ENCODE results near the gene TSPAN17. TPM values are rescaled to one million over a fixed set of nuclear protein-coding genes. Genes with fewer than 3 reads are reported as not detected.

TSPAN17 gene
- total RNA-seq (2021; ENCODE audit: unreplicated experiment): 50.1 TPM
- polyA plus RNA-seq (2012): 35.1 and 36.3 TPM in 2 replicates
- percentile 61 among the genes with signal in this experiment for Bru-seq, nascent RNA
- BruChase-seq, experiment 1, labeled RNA remaining after a 6-hour chase: percentile 92 among the genes with signal in this experiment
- percentile 87 among the genes with signal in this experiment for BruChase-seq, experiment 2, labeled RNA remaining after a 2-hour chase
- long read RNA-seq, transcript TSPAN17-207 (9 exons, 2,457 nt): major isoform, 14 of 56 reads
- long read RNA-seq, partial matches to known transcripts: 28 of 56 reads
- long read RNA-seq, other reads (novel, unspliced or antisense): 10 of 56 reads

- TF ChIP-seq TCF7L2 (IDR thresholded peaks at IDR 0.05; ENCODE audit: borderline replicate concordance, extremely low read depth, insufficient read depth, insufficient read length) (peak; percentile 63), JUND (IDR thresholded peaks at IDR 0.05) (no peak), YY1 (IDR thresholded peaks at IDR 0.05; ENCODE audit: extremely low read depth, insufficient replicate concordance, low read depth, low read length) (peak; percentile 89), ZNF274 (IDR thresholded peaks at IDR 0.05; ENCODE audit: low read depth, low read length) (no peak), POLR2A (IDR thresholded peaks at IDR 0.05; ENCODE audit: borderline replicate concordance, extremely low read depth, insufficient read depth, insufficient read length) (peak; percentile 95), ZBTB33 (IDR thresholded peaks at IDR 0.05; ENCODE audit: extremely low read depth, insufficient replicate concordance, low read length) (no peak), ZFX (IDR thresholded peaks at IDR 0.05) (peak; percentile 86), CTCF (IDR thresholded peaks at IDR 0.05 in 2 of 3, conservative IDR thresholded peaks at IDR 0.05 in 1 of 3; ENCODE audit: borderline replicate concordance in 1 of 3, insufficient read depth in 1 of 3, low read depth in 2 of 3, low read length in 2 of 3) (no peak), MAX (IDR thresholded peaks at IDR 0.05) (no peak), REST (IDR thresholded peaks at IDR 0.05; ENCODE audit: low read depth) (no peak), SIN3A (IDR thresholded peaks at IDR 0.05; ENCODE audit: low read depth) (no peak), POLR2AphosphoS5 (IDR thresholded peaks at IDR 0.05; ENCODE audit: low read depth, low read length) (peak; percentile 98), CBX3 (IDR thresholded peaks at IDR 0.05; ENCODE audit: low read depth) (no peak), ELF1 (IDR thresholded peaks at IDR 0.05; ENCODE audit: borderline replicate concordance, low read depth) (no peak)
- Histone ChIP-seq H3K4me2 (ENCODE audit: low read length) (peak within 1 kb of the TSS; percentile 94), H3K27ac (ENCODE audit: low read depth, low read length) (peak within 1 kb of the TSS; percentile 68), H3K4me3 (replicated peaks in 1 of 2; ENCODE audit: low read depth in 1 of 2, low read length in 2 of 2) (peak within 1 kb of the TSS; percentile 86 to 89), H4K20me1 (ENCODE audit: insufficient read depth) (no peaks in the 10 kb centered on the region), H3K9ac (ENCODE audit: low read length) (peak within 1 kb of the TSS; percentile 84), H3K79me2 (ENCODE audit: insufficient read depth, low read length) (peaks cover 28% of the 10 kb centered on the region), H2AFZ (ENCODE audit: low read depth, low read length, poor library complexity, severe bottlenecking) (no peak within 1 kb of the TSS), H3K9me2 (ENCODE audit: insufficient read depth) (no peaks in the 10 kb centered on the region), H3K4me1 (ENCODE audit: control insufficient read depth in 1 of 2, insufficient read depth in 2 of 2, low read length in 2 of 2) (peaks cover 17 to 44% of the 10 kb centered on the region in 2 experiments), H3K36me3 (ENCODE audit: control insufficient read depth in 1 of 2, insufficient read depth in 2 of 2, low read length in 2 of 2) (no peaks in the 10 kb centered on the region), H3K27me3 (ENCODE audit: insufficient read depth, low read length) (no peaks in the 10 kb centered on the region), H3K9me3 (ENCODE audit: control insufficient read depth in 1 of 2, insufficient read depth in 1 of 2, low read depth in 1 of 2, low read length in 2 of 2) (no peaks in the 10 kb centered on the region)
- ChIA-PET CTCF (interaction anchor here (1.0 to 2.2 kb wide), 4 partner anchors 10 to 917 kb away, joined by 3 to 11 read pairs (median 4); partner anchors contain the start of gene FGFR4), POLR2A (interaction anchor here (1.1 to 1.4 kb wide), 4 partner anchors 12 to 110 kb away, joined by 3 to 4 read pairs (median 4); partner anchors contain the start of gene RNF44), RAD21 (ENCODE audit: low non-redundant PET in 1 of 2, low total read pairs in 2 of 2, uncharacterized antibody in 2 of 2, unreplicated experiment in 2 of 2) (interaction anchor here (0.7 kb wide), 2 partner anchors 13 to 376 kb away, joined by 3 read pairs; no protein-coding TSS in a partner anchor)
- no TSS peak for BruUV-seq (replicated peaks)
- ATAC-seq (peak; percentile 91), DNase-seq (ENCODE audit: low read depth, low spot score) (peak; percentile 97)
- intact Hi-C loops (cut with micrococcal nuclease): no loop called here
These were observed at the start of gene TSPAN17 for GRCh38 chr5:176647030-176647842. Gene TSPAN17 (plus strand): TSS chr5:176647484. CDS start chr5:176647616, 132 bp downstream.

All from HCT116 (cell line).